Mammary epithelial cell (primary cell): ENCODE results near the gene RALGAPB.

ENCODE experiments used
- EZH2 ChIP-seq: IDR thresholded peaks from 2 replicates; pipeline ENCODE4 v1.6.1; 2012; ENCODE audit warnings: low read length, inconsistent platforms, borderline replicate concordance
- TF ChIP-seq, protein P1 (sequence below), 2 donors: IDR thresholded peaks in 1 of 2; conservative IDR thresholded peaks in 1 of 2; 2 replicates each; pipeline ENCODE4 v1.5.1; 2011 to 2012; ENCODE audit warnings: inconsistent platforms in 2 of 2, low read length in 2 of 2, mild to moderate bottlenecking in 2 of 2, control low read depth in 1 of 2, low read depth in 1 of 2; ENCODE audit not compliant: insufficient read depth in 1 of 2; ENCODE audit errors: extremely low read depth in 1 of 2

DNA sequence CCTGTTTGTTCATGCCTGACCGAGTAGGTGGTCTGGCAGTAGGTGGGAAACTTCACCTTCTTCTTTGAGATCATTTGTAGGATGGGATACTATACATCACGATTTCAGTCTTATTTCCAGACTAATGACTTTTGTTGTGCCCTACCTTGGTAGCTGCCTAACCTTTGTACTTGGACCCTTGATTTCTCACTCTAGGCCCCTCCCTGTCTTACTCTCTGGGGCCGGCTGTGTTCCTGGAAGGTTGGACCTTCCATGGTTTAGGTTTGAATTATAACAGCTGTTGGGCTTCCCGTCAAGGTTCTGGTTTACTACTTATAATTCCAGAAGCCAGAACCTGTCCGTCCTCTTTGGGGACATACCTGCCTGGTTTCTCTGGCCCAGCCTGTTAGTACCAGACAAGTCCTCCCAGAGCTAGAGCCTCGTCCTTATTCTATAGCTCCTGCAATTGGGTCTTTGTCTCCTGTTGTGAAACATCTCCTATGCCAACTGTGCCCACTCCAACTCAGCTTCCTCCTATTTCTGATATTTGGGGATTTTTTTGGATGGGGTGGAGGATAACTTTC lies 93.5 kb downstream of the RALGAPB start:
- TF ChIP-seq, protein P1, sequence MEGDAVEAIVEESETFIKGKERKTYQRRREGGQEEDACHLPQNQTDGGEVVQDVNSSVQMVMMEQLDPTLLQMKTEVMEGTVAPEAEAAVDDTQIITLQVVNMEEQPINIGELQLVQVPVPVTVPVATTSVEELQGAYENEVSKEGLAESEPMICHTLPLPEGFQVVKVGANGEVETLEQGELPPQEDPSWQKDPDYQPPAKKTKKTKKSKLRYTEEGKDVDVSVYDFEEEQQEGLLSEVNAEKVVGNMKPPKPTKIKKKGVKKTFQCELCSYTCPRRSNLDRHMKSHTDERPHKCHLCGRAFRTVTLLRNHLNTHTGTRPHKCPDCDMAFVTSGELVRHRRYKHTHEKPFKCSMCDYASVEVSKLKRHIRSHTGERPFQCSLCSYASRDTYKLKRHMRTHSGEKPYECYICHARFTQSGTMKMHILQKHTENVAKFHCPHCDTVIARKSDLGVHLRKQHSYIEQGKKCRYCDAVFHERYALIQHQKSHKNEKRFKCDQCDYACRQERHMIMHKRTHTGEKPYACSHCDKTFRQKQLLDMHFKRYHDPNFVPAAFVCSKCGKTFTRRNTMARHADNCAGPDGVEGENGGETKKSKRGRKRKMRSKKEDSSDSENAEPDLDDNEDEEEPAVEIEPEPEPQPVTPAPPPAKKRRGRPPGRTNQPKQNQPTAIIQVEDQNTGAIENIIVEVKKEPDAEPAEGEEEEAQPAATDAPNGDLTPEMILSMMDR (conservative IDR thresholded peaks at IDR 0.05 in 1 of 2, IDR thresholded peaks at IDR 0.05 in 1 of 2; ENCODE audit: extremely low read depth in 1 of 2, insufficient read depth in 1 of 2, low read depth in 1 of 2, low read length in 2 of 2), result no peak
- TF ChIP-seq EZH2, result no peak
